Measurements from ENCODE around the gene VSTM1. TPM values are rescaled to one million over a fixed set of nuclear protein-coding genes. Genes with fewer than 3 reads are reported as not detected.

Gene VSTM1
- total RNA-seq, 6 donors from 2014 or later: 1.2 to 3.0 (median 1.7) TPM; not detected in 3

DNA sequence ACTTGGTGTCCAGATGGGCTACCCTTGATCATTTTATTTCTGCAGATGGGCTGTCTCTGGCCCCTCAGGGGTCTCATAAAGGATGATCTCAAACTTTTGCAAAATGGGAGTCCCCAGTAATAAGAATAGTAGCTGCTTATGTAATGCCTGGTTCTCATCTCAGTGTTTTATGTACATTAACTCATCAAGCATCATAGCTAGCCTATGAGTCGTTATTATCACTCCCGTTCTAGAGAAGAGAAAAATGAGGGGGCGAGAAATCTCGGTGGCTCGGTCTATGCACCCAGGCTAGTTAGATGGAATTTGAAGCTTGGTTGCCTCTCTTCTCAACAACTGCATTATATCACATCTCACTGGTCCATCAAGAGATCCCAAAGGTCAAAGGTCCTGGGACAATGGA, 68.9 kb downstream of the VSTM1 start:
- Histone ChIP-seq H3K27ac (no peak overlapping the region), H3K27me3 (peaks cover 2 to 27% (median 14%) of the 10 kb centered on the region in 4 donors), H3K4me1 (peaks cover 4 to 13% (median 8%) of the 10 kb centered on the region in 4 donors), H3K9me3 (no peaks in the 10 kb centered on the region), H3K4me3 (no peak overlapping the region), H3K36me3 (no peaks in the 10 kb centered on the region)
- no peak for TF ChIP-seq POLR2A (IDR thresholded peaks at IDR 0.05)
- 86 to 93% methylated on average over 5 of the region's 5 CpGs for WGBS, 2 donors
- ATAC-seq (ENCODE audit: low FRiP score in 2 of 2) (no peak), DNase-seq (no peak)

GRCh38 chr19:53993448-53993847, 70.2 kb downstream of the VSTM1 start:
- Histone ChIP-seq H3K4me3 (no peak overlapping the region), H3K36me3 (no peaks in the 10 kb centered on the region), H3K27me3 (peaks cover 2 to 27% (median 14%) of the 10 kb centered on the region in 4 donors), H3K9me3 (no peaks in the 10 kb centered on the region), H3K27ac (no peak overlapping the region), H3K4me1 (peaks cover 4 to 13% (median 8%) of the 10 kb centered on the region in 4 donors)
- DNase-seq: no peak
- no peak for ATAC-seq (ENCODE audit: low FRiP score in 2 of 2)
- no peak for TF ChIP-seq CTCF (IDR thresholded peaks at IDR 0.05)
- no peak for TF ChIP-seq POLR2A (IDR thresholded peaks at IDR 0.05)
- no peak for TF ChIP-seq POLR2AphosphoS5 (IDR thresholded peaks at IDR 0.05)
- 72 to 100% methylated on average over 1 to 3 of the region's 3 CpGs for WGBS, 2 donors

DNA sequence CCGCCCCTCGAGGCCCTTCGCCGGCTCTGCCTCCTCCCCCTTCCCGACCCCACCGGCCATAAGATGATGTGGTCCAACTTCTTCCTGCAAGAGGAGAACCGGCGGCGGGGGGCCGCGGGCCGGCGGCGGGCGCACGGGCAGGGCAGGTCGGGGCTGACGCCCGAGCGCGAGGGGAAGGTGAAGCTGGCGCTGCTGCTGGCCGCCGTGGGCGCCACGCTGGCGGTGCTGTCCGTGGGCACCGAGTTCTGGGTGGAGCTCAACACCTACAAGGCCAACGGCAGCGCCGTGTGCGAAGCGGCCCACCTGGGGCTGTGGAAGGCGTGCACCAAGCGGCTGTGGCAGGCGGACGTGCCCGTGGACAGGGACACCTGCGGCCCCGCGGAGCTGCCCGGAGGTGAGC, 70.9 kb downstream of the VSTM1 start:
- TF ChIP-seq POLR2A (IDR thresholded peaks at IDR 0.05): no peak
- no peak for TF ChIP-seq EP300 (IDR thresholded peaks at IDR 0.05)
- no peak for TF ChIP-seq POLR2AphosphoS5 (IDR thresholded peaks at IDR 0.05)
- no peak for TF ChIP-seq CTCF (IDR thresholded peaks at IDR 0.05)
- Histone ChIP-seq H3K27ac (no peak overlapping the region), H3K36me3 (no peaks in the 10 kb centered on the region), H3K9me3 (no peaks in the 10 kb centered on the region), H3K4me1 (peaks cover 4 to 13% (median 8%) of the 10 kb centered on the region in 4 donors), H3K4me3 (no peak overlapping the region), H3K27me3 (peaks cover 2 to 24% (median 14%) of the 10 kb centered on the region in 4 donors)
- ATAC-seq (ENCODE audit: low FRiP score in 2 of 2) (no peak), DNase-seq (peak in 1 of 2 donors; percentile 77)
- 28 to 30% methylated on average over 28 to 29 of the region's 43 CpGs for WGBS, 2 donors

DNA sequence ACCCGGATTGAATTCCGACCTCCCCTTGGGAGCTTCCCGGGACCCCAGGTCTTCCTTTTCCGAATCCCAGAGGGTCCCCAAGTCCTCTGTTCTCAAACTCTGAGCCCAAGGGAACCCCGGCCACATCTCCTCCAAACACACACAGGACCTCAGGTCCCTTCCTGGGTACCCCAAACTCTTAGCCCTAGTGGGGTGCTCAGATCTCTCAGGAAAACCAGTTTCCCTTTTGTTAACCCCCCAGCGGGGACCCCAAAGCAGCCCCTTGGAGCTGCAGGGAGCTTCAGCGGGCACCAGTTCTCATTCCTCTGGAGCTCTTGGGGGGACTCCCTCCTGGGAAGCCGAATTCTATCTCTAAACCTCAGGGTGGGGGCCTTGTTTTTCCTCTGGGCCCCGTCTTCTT, 71.5 kb downstream of the VSTM1 start:
- no peak for DNase-seq
- WGBS, 2 donors: 75 to 84% methylated on average over 9 of the region's 9 CpGs
- no peak overlapping the region for H3K4me3 ChIP-seq
- no peak overlapping the region for H3K27ac ChIP-seq
- peaks cover 4 to 13% (median 8%) of the 10 kb centered on the region in 4 donors for H3K4me1 ChIP-seq
- no peaks in the 10 kb centered on the region for H3K9me3 ChIP-seq
- no peak for ATAC-seq (ENCODE audit: low FRiP score in 2 of 2)
- no peaks in the 10 kb centered on the region for H3K36me3 ChIP-seq
- H3K27me3 ChIP-seq: peaks cover 2 to 24% (median 14%) of the 10 kb centered on the region in 4 donors
- TF ChIP-seq POLR2A (IDR thresholded peaks at IDR 0.05) (no peak), CTCF (IDR thresholded peaks at IDR 0.05) (no peak), POLR2AphosphoS5 (IDR thresholded peaks at IDR 0.05) (no peak), EP300 (IDR thresholded peaks at IDR 0.05) (no peak)

- peak within 1 kb of the TSS in 3 of 4 donors; percentile 24 to 51 (median 42) for H3K4me3 ChIP-seq
- H3K9me3 ChIP-seq: no peaks in the 10 kb centered on the region
- peak within 1 kb of the TSS in 1 of 4 donors; percentile 23 for H3K27ac ChIP-seq
- 8 to 14% methylated on average over 12 to 33 of the region's 66 CpGs for WGBS, 2 donors
- TF ChIP-seq CTCF (IDR thresholded peaks at IDR 0.05): no peak
- ATAC-seq (ENCODE audit: low FRiP score in 2 of 2) (no peak), DNase-seq (no peak)
- peaks cover 4 to 13% (median 8%) of the 10 kb centered on the region in 4 donors for H3K4me1 ChIP-seq
- peaks cover 2 to 24% (median 14%) of the 10 kb centered on the region in 4 donors for H3K27me3 ChIP-seq
- H3K36me3 ChIP-seq: no peaks in the 10 kb centered on the region
Measured at GRCh38 chr19:53991224-53992113, 72.2 kb downstream of the VSTM1 start, which contains the start of gene CACNG6. Gene CACNG6, plus strand, starts transcription at chr19:53991637. Its CDS starts 1,241 bp downstream, at chr19:53992878.

Small RNAs within 50 kb of the gene (small RNA-seq; reads per million reads assigned to genes)
- 0 reads per million in 4 donors for gene AC012314.20

Other genes with a start within 250 kb of the VSTM1 start
- 10 to 100 TPM in 1 of 6 donors, 1 to 10 TPM in 5; 3.1 to 10.3 (median 6.7) TPM for gene NLRP12, start 239.6 kb downstream of the VSTM1 start, total RNA-seq
- gene MYADM, start 196.0 kb downstream of the VSTM1 start, total RNA-seq: 100 to 1,000 TPM in 4 of 6 donors, 10 to 100 TPM in 2; 31.4 to 312 (median 145) TPM
- 1 to 10 TPM in 1 of 6 donors, under 1 TPM in 2, not detected in 3; 0.17 to 1.0 (median 0.39) TPM for gene PRKCG, start 181.7 kb downstream of the VSTM1 start, total RNA-seq
- gene CACNG7, start 154.6 kb downstream of the VSTM1 start, total RNA-seq: not detected
- under 1 TPM in 4 of 6 donors, not detected in 2; 0.09 to 0.44 (median 0.26) TPM for gene CACNG8, start 101.0 kb downstream of the VSTM1 start, total RNA-seq
- gene CACNG6, start 72.3 kb downstream of the VSTM1 start, total RNA-seq: 10 to 100 TPM in 1 of 6 donors, 1 to 10 TPM in 3, not detected in 2; 1.5 to 11.5 (median 5.6) TPM
- gene TARM1, start 17.5 kb upstream of the VSTM1 start, total RNA-seq: not detected
- 100 to 1,000 TPM in 1 of 6 donors, 10 to 100 TPM in 5; 18.5 to 119 (median 49.5) TPM for gene OSCAR, start 36.9 kb upstream of the VSTM1 start, total RNA-seq
- 100 to 1,000 TPM in 2 of 6 donors, 10 to 100 TPM in 4; 11.5 to 127 (median 49.5) TPM for gene NDUFA3, start 39.0 kb upstream of the VSTM1 start, total RNA-seq
- 10 to 100 TPM; 10.5 to 51.3 (median 26.2) TPM for gene TFPT, start 51.8 kb upstream of the VSTM1 start, total RNA-seq
- 10 to 100 TPM; 43.9 to 73.3 (median 47.4) TPM for gene PRPF31, start 51.9 kb upstream of the VSTM1 start, total RNA-seq
- gene CNOT3, start 73.9 kb upstream of the VSTM1 start, total RNA-seq: 10 to 100 TPM; 18.8 to 65.0 (median 36.6) TPM
- gene LENG1, start 95.8 kb upstream of the VSTM1 start, total RNA-seq: 10 to 100 TPM in 3 of 6 donors, 1 to 10 TPM in 3; 8.5 to 16.8 (median 9.4) TPM
- gene TMC4, start 109.3 kb upstream of the VSTM1 start, total RNA-seq: 100 to 1,000 TPM in 1 of 6 donors, 10 to 100 TPM in 5; 35.7 to 116 (median 48.5) TPM
- 100 to 1,000 TPM in 1 of 6 donors, 10 to 100 TPM in 5; 43.7 to 121 (median 75.4) TPM for gene MBOAT7, start 125.7 kb upstream of the VSTM1 start, total RNA-seq
- 10 to 100 TPM; 43.2 to 78.4 (median 49.7) TPM for gene TSEN34, start 127.4 kb upstream of the VSTM1 start, total RNA-seq
- gene RPS9, start 137.0 kb upstream of the VSTM1 start, total RNA-seq: 1,000 to 10,000 TPM in 5 of 6 donors, 100 to 1,000 TPM in 1; 985 to 1,704 (median 1,208) TPM
- gene LILRB3, start 159.1 kb upstream of the VSTM1 start, total RNA-seq: 100 to 1,000 TPM in 1 of 6 donors, 10 to 100 TPM in 5; 43.4 to 106 (median 70.7) TPM
- 10 to 100 TPM in 3 of 6 donors, 1 to 10 TPM in 3; 4.0 to 38.3 (median 15.2) TPM for gene LILRA6, start 178.9 kb upstream of the VSTM1 start, total RNA-seq
- gene LILRB5, start 193.4 kb upstream of the VSTM1 start, total RNA-seq: 10 to 100 TPM in 2 of 6 donors, 1 to 10 TPM in 4; 5.1 to 54.5 (median 10.0) TPM
- gene LILRB2, start 217.2 kb upstream of the VSTM1 start, total RNA-seq: 10 to 100 TPM; 11.2 to 37.0 (median 22.7) TPM
- 10 to 100 TPM in 3 of 6 donors, 1 to 10 TPM in 3; 3.1 to 34.9 (median 20.3) TPM for gene LILRA5, start 249.3 kb upstream of the VSTM1 start, total RNA-seq

All from upper lobe of left lung (tissue), 6 donors.